Mesendoderm (in vitro differentiated cells): Measurements from ENCODE around the gene CALCOCO2.
"Not testable (repeated sequence)": the region's sequence is repeated elsewhere in the genome, so short reads cannot be mapped to it uniquely, and the experiment has no call there.

Experiments used
- DNase-seq: peaks from one replicate; pipeline ENCODE4 v3.0.0; 2013
- H2AK5ac ChIP-seq: 2 replicates; pipeline ENCODE4 v1.6.1; 2013; ENCODE audit warnings: low read length, inconsistent platforms
- H2BK120ac ChIP-seq: 2 replicates; pipeline ENCODE4 v1.6.1; 2013; ENCODE audit warnings: low read depth, mild to moderate bottlenecking, low read length, moderate library complexity, mixed read lengths
- H2BK15ac ChIP-seq: replicated peaks from 2 replicates; pipeline ENCODE4 v1.6.1; 2013; ENCODE audit warnings: low read depth, mild to moderate bottlenecking, moderate library complexity
- H2BK5ac ChIP-seq: 2 replicates; pipeline ENCODE4 v1.6.1; 2013; ENCODE audit warnings: low read length, inconsistent platforms
- H3K18ac ChIP-seq: 2 replicates; pipeline ENCODE4 v1.6.1; 2013; ENCODE audit warnings: mild to moderate bottlenecking, low read length, mixed read lengths
- H3K23ac ChIP-seq: one replicate; pipeline ENCODE4 v1.6.1; 2013; ENCODE audit warnings: low read length
- H3K27ac ChIP-seq: 2 replicates; pipeline ENCODE4 v1.5.1; 2013; ENCODE audit warnings: low read depth, mild to moderate bottlenecking, inconsistent platforms, low read length, moderate library complexity
- H3K27me3 ChIP-seq: 2 replicates; pipeline ENCODE4 v1.6.1; 2013; ENCODE audit warnings: low read length, control low read depth, mild to moderate bottlenecking, inconsistent platforms; ENCODE audit not compliant: insufficient read depth, poor library complexity
- H3K36me3 ChIP-seq: 2 replicates; pipeline ENCODE4 v1.6.1; 2013; ENCODE audit warnings: low read length, inconsistent platforms; ENCODE audit not compliant: control insufficient read depth, insufficient read depth
- H3K4ac ChIP-seq: one replicate; pipeline ENCODE4 v1.6.1; 2013; ENCODE audit warnings: low read depth, mild to moderate bottlenecking, low read length, moderate library complexity
- H3K4me1 ChIP-seq: 2 replicates; pipeline ENCODE4 v1.6.1; 2013; ENCODE audit warnings: low read depth, low read length, inconsistent platforms; ENCODE audit not compliant: control insufficient read depth
- H3K4me2 ChIP-seq: 2 replicates; pipeline ENCODE4 v1.6.1; 2013; ENCODE audit warnings: low read length
- H3K4me3 ChIP-seq: 2 replicates; pipeline ENCODE4 v1.5.1; 2013; ENCODE audit warnings: mild to moderate bottlenecking, low read length
- H3K56ac ChIP-seq: one replicate; pipeline ENCODE4 v1.6.1; 2013; ENCODE audit warnings: low read length
- H3K79me1 ChIP-seq: 2 replicates; pipeline ENCODE4 v1.6.1; 2013; ENCODE audit warnings: low read length, inconsistent platforms
- H3K79me2 ChIP-seq: 2 replicates; pipeline ENCODE4 v1.6.1; 2013; ENCODE audit warnings: mild to moderate bottlenecking, low read length; ENCODE audit not compliant: control insufficient read depth, insufficient read depth
- H3K9ac ChIP-seq: 2 replicates; pipeline ENCODE4 v1.6.1; 2013; ENCODE audit warnings: low read length, inconsistent platforms
- H4K5ac ChIP-seq: one replicate; pipeline ENCODE4 v1.6.1; 2013; ENCODE audit warnings: low read length
- H4K8ac ChIP-seq: one replicate; pipeline ENCODE4 v1.6.1; 2013; ENCODE audit warnings: low read depth, mild to moderate bottlenecking, control low read depth, low read length, moderate library complexity
- WGBS: extraction: QIAGEN DNeasy Blood & Tissue Kit; methylation state at CpG from one replicate; pipeline ENCODE4 v1.1.7; 2013; ENCODE audit warnings: low lambda C conversion rate, missing lambda C conversion rate; ENCODE audit not compliant: insufficient coverage; ENCODE audit errors: extremely low coverage; 5-methylcytosine and 5-hydroxymethylcytosine counted together

CALCOCO2 gene

DNA sequence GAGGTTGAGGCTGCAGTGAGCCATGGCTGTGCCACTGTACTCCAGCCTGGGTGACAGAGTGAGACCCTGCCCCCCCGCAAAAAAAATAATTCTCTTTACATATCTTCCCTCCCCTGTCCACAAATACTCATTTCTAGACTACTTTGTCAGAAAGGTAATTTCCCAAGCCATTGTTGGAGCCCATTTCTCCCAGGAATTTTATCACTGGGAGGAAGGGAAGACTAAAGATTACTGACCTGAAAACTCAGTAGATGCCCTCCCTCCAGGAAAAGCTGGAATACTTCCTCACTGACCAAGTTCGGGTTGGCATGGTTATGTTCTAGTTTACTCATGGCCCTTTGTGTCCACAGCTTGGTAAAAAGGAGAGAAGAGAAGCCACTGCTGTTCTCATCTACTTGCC, 4.1 kb downstream of the CALCOCO2 start:
- Histone ChIP-seq H3K23ac (no peak overlapping the region), H3K27me3 (no peaks in the 10 kb centered on the region), H3K4me1 (no peaks in the 10 kb centered on the region), H4K5ac (no peak overlapping the region), H2BK5ac (no peak overlapping the region), H3K4me2 (no peak overlapping the region), H3K9ac (no peak overlapping the region), H3K4me3 (no peak overlapping the region), H2BK120ac (no peak overlapping the region), H4K8ac (no peak overlapping the region), H3K4ac (no peak overlapping the region), H3K79me2 (no peaks in the 10 kb centered on the region), H2BK15ac (no peak overlapping the region), H3K36me3 (no peaks in the 10 kb centered on the region), H2AK5ac (no peak overlapping the region), H3K18ac (no peak overlapping the region), H3K27ac (no peak overlapping the region), H3K56ac (no peak overlapping the region), H3K79me1 (no peaks in the 10 kb centered on the region)
- no CpG with 5 or more reads among the region's 2 CpGs for WGBS
- no peak for DNase-seq

DNA sequence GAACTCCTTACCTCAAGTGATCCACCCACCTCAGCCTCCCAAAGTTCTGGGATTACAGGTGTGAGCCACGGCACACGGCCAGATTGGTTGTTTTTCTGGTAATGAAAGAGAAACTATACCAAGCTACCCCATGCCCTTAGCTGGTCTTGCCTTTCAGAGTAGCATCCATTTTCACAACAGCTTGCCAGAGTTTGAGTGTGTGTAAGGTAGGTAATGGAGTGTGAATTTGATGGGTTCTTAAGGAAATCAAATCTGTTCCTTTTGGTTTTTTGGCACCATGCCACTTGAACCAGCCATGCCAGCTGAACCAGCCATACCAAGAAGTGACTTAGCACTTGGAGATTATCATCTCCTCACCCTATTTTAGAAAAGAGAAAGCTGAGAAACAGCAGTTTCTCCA, 5.1 kb downstream of the CALCOCO2 start:
- H3K36me3 ChIP-seq: no peaks in the 10 kb centered on the region
- no peaks in the 10 kb centered on the region for H3K4me1 ChIP-seq
- no peak for DNase-seq
- H3K79me2 ChIP-seq: no peaks in the 10 kb centered on the region
- no peak overlapping the region for H2BK15ac ChIP-seq
- H3K18ac ChIP-seq: no peak overlapping the region
- no peak overlapping the region for H3K9ac ChIP-seq
- H2BK120ac ChIP-seq: no peak overlapping the region
- H3K27ac ChIP-seq: no peak overlapping the region
- H3K27me3 ChIP-seq: no peaks in the 10 kb centered on the region
- H3K23ac ChIP-seq: no peak overlapping the region
- H2BK5ac ChIP-seq: no peak overlapping the region
- no peak overlapping the region for H4K5ac ChIP-seq
- WGBS: no CpG with 5 or more reads among the region's 2 CpGs
- H3K79me1 ChIP-seq: no peaks in the 10 kb centered on the region
- H3K4me2 ChIP-seq: no peak overlapping the region
- H3K4ac ChIP-seq: no peak overlapping the region
- H2AK5ac ChIP-seq: no peak overlapping the region
- no peak overlapping the region for H4K8ac ChIP-seq
- H3K4me3 ChIP-seq: no peak overlapping the region
- no peak overlapping the region for H3K56ac ChIP-seq

DNA sequence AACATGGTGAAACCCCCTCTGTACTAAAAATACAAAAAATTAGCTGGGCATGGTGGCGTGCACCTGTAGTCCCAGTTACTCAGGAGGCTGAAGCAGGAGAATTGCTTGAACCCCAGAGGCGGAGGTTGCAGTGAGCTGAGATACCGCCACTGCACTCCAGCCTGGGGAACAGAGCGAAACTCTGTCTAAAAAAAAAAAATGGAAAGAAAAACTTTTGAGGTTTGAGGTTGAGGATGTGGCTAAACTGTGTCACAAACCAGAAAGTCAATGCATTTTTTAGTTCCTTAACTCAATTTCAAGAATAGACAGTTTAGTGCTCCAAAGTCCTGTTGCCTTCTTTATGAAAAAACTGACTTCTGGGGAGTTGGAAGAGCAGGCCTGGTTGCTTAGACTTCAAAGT, 6.6 kb downstream of the CALCOCO2 start:
- H3K4me1 ChIP-seq, H4K5ac ChIP-seq: not testable (repeated sequence)

DNA sequence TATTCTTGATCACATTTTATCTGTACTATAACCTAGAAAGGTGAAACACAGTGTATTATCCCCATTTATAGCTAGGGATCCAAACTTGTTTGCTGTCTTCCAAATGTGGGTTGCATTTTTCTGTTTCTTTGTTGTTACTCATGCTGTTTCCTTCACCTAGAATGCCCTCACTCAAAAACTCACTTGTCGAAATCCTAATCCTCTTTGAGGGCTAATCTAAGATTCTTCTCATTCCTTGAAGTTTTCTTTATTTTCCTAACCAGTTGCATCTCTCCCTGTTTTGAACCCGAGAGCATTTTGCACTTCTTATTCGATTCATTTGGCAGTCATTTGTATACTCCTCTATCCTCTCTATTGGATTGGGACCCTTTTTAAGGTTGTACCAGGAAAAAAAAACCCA, 9.6 kb downstream of the CALCOCO2 start:
- Histone ChIP-seq H3K4me3 (no peak overlapping the region), H3K4me1 (no peaks in the 10 kb centered on the region), H3K18ac (no peak overlapping the region), H3K27ac (no peak overlapping the region), H3K9ac (no peak overlapping the region), H4K5ac (no peak overlapping the region), H3K79me1 (no peaks in the 10 kb centered on the region), H2BK5ac (no peak overlapping the region), H3K56ac (no peak overlapping the region), H3K4ac (no peak overlapping the region), H2BK15ac (no peak overlapping the region), H3K36me3 (peaks cover 3% of the 10 kb centered on the region), H3K79me2 (no peaks in the 10 kb centered on the region), H2BK120ac (no peak overlapping the region), H3K27me3 (no peaks in the 10 kb centered on the region), H3K4me2 (no peak overlapping the region), H3K23ac (no peak overlapping the region), H4K8ac (no peak overlapping the region), H2AK5ac (no peak overlapping the region)
- DNase-seq: no peak
- WGBS: no CpG with 5 or more reads among the region's 3 CpGs

More for the DNA sequence above, 6.6 kb downstream of the CALCOCO2 start:
- not testable (repeated sequence) for H3K79me2 ChIP-seq, H3K4me3 ChIP-seq, H3K27me3 ChIP-seq, H3K4me2 ChIP-seq, H3K79me1 ChIP-seq, H3K36me3 ChIP-seq, DNase-seq, H3K9ac ChIP-seq, H3K27ac ChIP-seq, H3K23ac ChIP-seq, H2BK15ac ChIP-seq, H3K4ac ChIP-seq, H3K18ac ChIP-seq, H3K56ac ChIP-seq, H2BK5ac ChIP-seq, H2AK5ac ChIP-seq, H2BK120ac ChIP-seq
- H4K8ac ChIP-seq: peak overlapping the region; percentile 56
- WGBS: no CpG with 5 or more reads among the region's 4 CpGs

DNA sequence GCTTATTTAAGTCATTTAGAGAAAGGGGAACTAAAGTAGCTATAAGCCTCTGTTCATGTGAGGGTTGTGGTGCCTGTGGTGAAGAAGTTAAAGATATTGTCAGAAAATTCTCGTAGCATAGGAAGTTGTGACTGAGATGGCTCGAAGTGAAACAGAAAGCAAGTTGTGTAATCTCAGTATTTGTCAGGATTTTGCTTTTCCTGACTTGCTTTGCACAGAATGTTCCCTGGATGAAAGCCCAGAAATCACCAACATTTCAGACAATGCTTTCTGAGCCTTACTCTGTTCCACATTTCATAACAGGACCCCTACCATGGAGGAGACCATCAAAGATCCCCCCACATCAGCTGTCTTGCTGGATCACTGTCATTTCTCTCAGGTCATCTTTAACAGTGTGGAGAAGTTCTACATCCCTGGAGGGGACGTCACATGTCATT, 10.6 kb downstream of the CALCOCO2 start:
- no peak overlapping the region for H3K9ac ChIP-seq
- H3K4ac ChIP-seq: no peak overlapping the region
- no peak overlapping the region for H3K4me3 ChIP-seq
- H3K27ac ChIP-seq: no peak overlapping the region
- no peak overlapping the region for H3K18ac ChIP-seq
- H4K5ac ChIP-seq: no peak overlapping the region
- WGBS: no CpG with 5 or more reads among the region's 3 CpGs
- no peaks in the 10 kb centered on the region for H3K79me2 ChIP-seq
- H2BK120ac ChIP-seq: no peak overlapping the region
- H4K8ac ChIP-seq: no peak overlapping the region
- no peaks in the 10 kb centered on the region for H3K27me3 ChIP-seq
- H2BK5ac ChIP-seq: no peak overlapping the region
- no peaks in the 10 kb centered on the region for H3K4me1 ChIP-seq
- no peak overlapping the region for H3K23ac ChIP-seq
- no peaks in the 10 kb centered on the region for H3K79me1 ChIP-seq
- peaks cover 3% of the 10 kb centered on the region for H3K36me3 ChIP-seq
- no peak overlapping the region for H3K4me2 ChIP-seq
- no peak overlapping the region for H2BK15ac ChIP-seq
- H2AK5ac ChIP-seq: no peak overlapping the region
- no peak overlapping the region for H3K56ac ChIP-seq
- no peak for DNase-seq

DNA sequence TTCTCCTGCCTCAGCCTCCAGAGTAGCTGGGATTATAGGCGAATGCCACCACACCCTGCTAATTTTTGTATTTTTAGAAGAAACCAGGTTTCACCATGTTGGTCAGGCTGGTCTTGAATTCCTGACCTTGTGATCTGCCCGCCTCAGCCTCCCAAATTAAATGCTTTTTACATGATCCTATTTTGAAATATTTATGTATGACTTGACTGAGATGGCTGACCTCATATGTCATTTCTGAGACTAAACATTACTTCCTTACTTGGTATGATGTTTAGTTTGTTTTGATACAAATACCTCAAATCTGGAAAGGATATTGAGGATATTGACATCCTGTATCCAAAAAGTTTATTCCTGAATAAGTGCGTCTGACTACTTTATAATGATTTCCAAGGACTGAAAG, 11.9 kb downstream of the CALCOCO2 start:
- no peak overlapping the region for H2AK5ac ChIP-seq
- no peak overlapping the region for H3K56ac ChIP-seq
- H3K4ac ChIP-seq: no peak overlapping the region
- no peak overlapping the region for H3K27ac ChIP-seq
- no peak overlapping the region for H4K8ac ChIP-seq
- no peaks in the 10 kb centered on the region for H3K79me1 ChIP-seq
- no peak overlapping the region for H3K4me2 ChIP-seq
- H2BK120ac ChIP-seq: no peak overlapping the region
- no peak overlapping the region for H2BK15ac ChIP-seq
- peaks cover 3% of the 10 kb centered on the region for H3K36me3 ChIP-seq
- H4K5ac ChIP-seq: no peak overlapping the region
- no peak overlapping the region for H3K18ac ChIP-seq
- no peak overlapping the region for H3K9ac ChIP-seq
- no CpG with 5 or more reads among the region's 3 CpGs for WGBS
- no peak overlapping the region for H2BK5ac ChIP-seq
- no peaks in the 10 kb centered on the region for H3K79me2 ChIP-seq
- no peak for DNase-seq
- no peaks in the 10 kb centered on the region for H3K4me1 ChIP-seq
- H3K27me3 ChIP-seq: no peaks in the 10 kb centered on the region
- no peak overlapping the region for H3K23ac ChIP-seq
- no peak overlapping the region for H3K4me3 ChIP-seq
